Placental epithelial cell (primary cell): ENCODE measurements around the gene CEP44. TPM values are rescaled to one million over a fixed set of nuclear protein-coding genes. Genes with fewer than 3 reads are reported as not detected.

Source experiments
- total RNA-seq: library from RNA; depleted of rRNA; stranded (reverse); fragments of >200 nt; gene quantifications from 2 replicates; pipeline ENCODE4 v1.2.3, GENCODE V29; 2012

Gene CEP44, protein sequence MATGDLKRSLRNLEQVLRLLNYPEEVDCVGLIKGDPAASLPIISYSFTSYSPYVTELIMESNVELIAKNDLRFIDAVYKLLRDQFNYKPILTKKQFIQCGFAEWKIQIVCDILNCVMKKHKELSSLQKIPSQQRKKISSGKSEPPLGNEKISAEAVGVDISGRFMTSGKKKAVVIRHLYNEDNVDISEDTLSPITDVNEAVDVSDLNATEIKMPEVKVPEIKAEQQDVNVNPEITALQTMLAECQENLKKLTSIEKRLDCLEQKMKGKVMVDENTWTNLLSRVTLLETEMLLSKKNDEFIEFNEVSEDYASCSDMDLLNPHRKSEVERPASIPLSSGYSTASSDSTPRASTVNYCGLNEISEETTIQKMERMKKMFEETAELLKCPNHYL
- 11.1 and 15.3 TPM in 2 replicates for total RNA-seq

DNA sequence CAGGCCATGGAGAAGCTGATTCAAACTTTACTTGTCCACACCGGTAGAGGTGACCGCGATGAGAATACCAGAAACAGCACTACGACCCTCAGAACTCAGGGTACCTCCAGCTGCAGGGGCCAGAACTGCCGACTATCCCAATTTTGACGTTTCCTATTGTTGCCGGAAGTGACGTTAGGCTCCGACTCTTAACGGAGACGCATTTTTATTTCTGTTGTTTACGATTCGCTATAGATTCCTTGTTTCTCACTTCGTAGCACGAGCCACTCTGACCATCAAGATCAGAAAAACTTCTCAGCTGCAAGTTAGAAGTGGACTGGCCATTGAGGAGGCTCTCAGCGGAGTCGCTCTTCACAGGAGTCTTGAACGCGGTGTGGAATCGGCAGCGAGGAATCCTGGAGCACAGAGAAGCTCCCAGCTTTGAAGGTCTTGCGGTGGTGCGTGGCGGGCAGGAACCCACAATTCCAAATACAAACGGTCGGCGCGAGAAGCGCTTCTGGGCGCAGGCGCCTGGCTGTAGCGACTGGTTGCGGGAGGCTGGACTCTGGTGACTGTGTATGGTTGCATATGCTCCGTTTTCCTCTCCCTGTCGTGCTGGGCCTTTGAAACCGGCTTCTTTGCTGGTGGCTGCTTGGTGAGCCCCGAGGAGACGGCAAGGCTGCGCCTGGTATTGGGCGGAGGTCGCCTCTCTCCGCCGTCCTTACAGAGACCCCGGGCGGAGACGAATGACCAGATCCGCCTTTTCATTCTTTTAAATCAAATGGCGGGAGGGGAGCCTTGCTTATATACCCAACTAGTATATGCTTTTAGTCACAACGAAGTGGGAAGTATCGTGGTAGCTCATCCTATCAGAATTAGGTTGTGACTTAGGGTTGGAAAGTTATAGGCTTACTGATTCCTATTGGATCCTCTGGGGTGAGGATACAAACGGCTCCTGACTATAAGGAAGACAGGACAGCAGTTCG lies at the start of gene CEP44, which contains the start of gene FBXO8:
TSS of gene CEP44 (plus strand) at position 405 of the 965 bp plus-strand sequence. CDS start 15,211 bp downstream, outside the sequence.
TSS of gene FBXO8 (minus strand) at position 161 of the 965 bp plus-strand sequence. CDS start 20,575 bp downstream, outside the sequence.

Other genes starting within 250 kb of the CEP44 start
- gene FBXO8, start 244 bp upstream of the CEP44 start, total RNA-seq, result 33.1 and 35.3 TPM in 2 replicates
- not detected in 2 replicates for gene HPGD, start 238.6 kb downstream of the CEP44 start, total RNA-seq